Fibroblast of skin of left quadriceps (primary cell): ENCODE data around the gene USP7.
A peak's percentile ranks its signal among the peaks of the same experiment; 100 is the strongest.
"Not testable (repeated sequence)": the region's sequence is repeated elsewhere in the genome, so short reads cannot be mapped to it uniquely, and the experiment has no call there.

Experiments used
- DNase-seq, 2 experiments: peaks; one replicate each; pipeline ENCODE4 v3.0.0-alpha.2; 2013; ENCODE audit warnings: low read depth in 2 of 2

USP7 gene

GRCh38 chr16:8972843-8973586 lies 9.3 kb upstream of the USP7 start:
- DNase-seq = peak; percentile 31 to 37

DNA sequence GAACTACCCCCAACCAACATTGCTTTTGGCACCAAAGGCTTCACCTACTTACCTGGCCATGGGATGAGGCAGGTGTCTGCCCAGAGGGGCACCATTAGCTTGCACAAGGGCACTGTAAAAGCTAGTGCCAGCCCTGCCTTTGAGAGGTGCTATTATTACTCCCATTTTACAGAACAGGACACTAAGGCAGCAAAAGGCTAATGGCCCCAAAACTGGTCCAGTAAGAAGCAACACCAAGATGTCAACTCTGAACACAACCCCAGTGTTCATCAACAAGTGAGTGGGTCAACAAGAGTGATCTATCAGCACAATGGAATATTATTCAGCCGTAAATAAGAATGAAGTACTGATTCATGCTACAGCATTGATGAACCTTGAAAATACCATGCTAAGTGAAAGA lies 7.7 kb upstream of the USP7 start:
- DNase-seq = no peak

GRCh38 chr16:8969202-8969897 lies 5.6 kb upstream of the USP7 start:
- DNase-seq = not testable (repeated sequence)

DNA sequence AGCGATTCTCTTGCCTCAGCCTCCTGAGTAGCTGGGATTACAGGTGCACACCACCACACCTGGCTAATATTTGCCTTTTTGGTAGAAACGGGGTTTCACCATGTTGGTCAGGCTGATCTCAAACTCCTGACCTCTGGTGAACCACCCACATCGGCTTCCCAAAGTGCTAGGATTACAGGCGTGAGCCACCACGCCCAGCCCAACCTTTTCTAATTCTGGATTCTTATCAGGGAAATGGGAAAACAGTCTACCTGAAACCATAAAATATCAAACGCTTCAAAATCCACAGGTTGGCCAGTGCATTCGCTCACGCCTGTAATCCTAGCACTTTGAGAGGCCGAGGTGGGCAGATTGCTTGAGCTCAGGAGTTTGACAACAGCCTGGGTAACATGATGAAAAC lies 4.3 kb upstream of the USP7 start:
- DNase-seq = not testable (repeated sequence)

GRCh38 chr16:8967132-8967821 lies 3.6 kb upstream of the USP7 start:
- DNase-seq = no peak

GRCh38 chr16:8966817-8967131 lies 3.1 kb upstream of the USP7 start:
- no peak for DNase-seq

GRCh38 chr16:8964462-8964861 lies 756 bp upstream of the USP7 start:
- DNase-seq = no peak

- no peak for DNase-seq
Measured at GRCh38 chr16:8963010-8963820, 491 bp downstream of the USP7 start.

DNA sequence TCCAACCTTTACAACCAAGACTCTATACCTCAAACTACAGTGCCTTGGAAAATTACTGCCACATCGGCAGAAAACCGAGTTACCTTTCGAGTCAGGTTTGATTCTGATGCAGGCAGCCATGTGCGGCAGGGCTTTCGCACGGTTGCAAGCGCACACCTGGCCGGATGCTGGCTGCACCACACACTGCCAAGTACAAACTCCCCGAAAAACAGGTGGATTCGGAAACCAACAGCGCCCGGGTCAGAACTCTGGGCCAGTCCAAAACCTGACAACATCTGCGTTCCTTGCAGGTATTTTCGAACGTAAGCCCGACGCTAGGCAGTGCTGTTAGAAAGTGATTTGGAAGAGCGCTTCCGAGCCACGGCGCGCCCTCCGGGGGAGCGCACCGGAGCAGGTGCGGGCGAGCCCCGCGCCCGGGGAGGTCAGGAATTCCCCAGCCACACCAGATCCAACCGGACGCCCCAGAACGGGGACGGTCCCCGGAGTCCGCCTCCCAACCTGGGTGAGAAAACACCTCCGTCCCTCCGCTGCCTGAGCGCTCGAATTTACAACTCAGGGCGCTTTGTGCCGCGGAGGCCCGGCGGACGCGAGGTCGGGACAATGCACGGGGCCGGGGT lies 1.2 kb downstream of the USP7 start:
- DNase-seq = no peak

DNA sequence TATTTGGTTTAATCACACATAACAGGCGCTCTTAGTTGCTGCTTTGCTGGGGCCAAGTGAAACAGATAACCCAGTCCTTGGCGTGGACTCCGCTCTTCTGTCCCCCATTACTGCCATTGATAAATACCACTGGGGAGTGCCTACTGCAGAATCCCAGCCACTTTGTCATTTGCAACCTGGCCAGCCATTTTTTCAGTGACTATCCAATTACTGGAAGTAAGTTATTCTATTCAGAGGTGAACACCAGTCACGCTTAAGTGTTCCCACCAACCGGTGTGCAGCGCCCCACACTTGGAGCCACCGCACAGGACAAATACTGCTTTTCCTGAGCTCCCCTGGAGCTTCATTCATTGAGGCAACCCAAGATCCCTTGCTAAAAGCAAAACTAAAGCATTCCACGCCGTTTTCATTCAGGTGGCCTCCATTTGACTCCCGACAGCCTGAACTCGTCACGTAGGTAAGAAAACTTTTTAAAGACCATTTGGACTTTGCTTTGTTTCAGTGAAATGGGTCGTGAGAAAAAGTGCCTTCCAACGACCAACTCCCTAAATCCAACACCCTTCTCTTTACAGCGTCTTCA lies 1.8 kb downstream of the USP7 start:
- DNase-seq = no peak

DNA sequence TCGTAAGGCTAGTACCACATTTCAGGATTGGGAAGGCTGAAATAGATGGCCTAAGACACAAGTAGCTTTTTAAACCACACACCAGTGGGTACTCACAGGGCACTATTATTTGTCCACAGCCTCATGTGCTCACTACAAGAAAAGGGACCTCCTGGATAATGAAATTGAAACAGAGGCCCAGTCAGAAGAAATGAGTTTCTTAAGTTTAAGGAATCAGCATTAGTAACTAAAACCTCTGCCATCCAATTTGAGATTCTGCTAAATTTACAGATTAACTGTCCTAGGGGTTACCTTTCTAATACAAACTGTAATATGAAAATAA lies 3.0 kb downstream of the USP7 start:
- DNase-seq = no peak

DNA sequence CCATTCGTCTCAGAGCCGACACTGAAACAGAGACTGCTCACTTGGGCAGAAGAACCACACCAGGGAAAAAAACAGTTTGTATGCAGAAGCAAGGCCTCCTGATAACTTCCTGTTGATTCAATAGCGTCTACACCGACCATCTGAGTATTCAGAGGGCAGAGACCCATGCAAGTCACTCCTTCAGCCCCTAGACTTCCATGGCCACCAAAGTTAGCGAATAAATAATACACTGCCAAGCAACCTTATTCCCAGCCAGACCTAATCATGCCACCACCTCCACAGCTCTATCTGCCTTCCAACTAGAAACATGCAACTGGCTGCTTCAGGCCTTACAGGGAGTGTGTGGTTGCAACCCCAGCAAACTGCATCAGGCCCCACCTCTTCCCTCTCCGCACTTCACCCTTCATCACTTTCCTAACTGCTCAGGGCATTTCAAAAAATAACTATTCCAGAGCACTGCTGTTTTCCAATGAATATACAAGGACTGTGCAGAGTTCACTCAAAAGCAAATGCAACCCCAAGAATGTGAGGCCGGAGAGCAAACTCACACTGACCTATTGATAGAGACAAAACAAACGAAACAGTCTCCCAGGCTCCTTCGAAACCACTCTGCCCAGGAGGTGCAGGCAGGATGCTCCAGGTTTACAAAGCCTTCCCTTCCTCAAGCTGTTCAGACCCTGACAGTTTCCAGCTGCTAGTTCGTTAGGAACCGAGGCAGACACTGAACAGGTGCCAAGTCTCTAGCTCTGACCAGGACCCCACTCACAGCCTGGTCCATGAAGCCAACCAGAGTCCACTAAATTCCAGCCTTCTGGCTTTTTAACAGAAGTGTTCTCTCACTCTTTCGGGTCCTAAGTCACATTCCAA lies 3.6 kb downstream of the USP7 start:
- no peak for DNase-seq

GRCh38 chr16:8958344-8959167 lies 5.2 kb downstream of the USP7 start:
- DNase-seq = no peak

DNA sequence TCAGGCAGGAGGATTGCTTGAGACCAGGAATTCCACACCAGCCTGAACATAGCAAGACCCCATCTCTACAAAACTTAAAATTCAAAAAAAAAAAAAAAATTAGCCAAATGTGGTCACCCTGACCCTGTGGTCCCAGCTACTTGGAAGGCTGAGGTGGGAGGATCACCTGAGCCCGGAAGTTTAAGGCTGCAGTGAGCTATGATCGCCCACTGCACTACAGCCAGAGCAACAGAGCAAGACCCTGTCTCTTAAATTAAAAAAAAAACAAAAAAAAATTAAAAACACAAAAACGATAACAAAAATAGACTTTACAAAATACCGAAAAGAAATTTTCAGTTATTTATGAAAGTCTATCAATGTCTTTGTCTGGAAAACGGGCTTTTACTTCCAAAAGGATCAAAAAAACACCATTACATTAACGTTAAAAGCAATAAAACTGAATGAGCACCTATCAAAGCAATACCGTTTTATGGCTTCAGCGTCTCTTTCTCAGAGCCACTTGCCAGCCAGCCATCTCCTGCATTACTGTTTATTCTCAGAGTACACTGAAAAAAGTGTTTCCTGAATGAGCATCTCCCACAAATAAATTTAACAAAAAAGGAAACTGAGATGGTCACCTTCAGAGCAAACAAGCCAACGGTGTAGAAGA lies 6.1 kb downstream of the USP7 start:
- no peak for DNase-seq

DNA sequence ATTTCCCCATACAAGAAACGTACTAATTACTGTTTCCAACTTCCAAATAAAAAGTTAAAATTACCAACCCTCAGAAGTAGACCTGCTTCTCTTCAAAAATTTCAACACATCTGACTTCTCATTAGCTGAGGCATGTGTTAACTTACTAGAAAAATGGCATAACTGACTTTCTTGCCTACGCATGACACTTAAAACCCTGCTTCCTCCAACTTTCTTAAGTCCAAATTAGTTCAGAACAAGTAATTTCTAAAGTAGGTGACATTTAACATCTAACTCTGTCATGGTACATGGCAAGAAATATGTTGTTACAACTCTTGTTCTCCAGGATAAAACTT lies 6.7 kb downstream of the USP7 start:
- no peak for DNase-seq

- DNase-seq = no peak
Measured at GRCh38 chr16:8956265-8957062, 7.2 kb downstream of the USP7 start.

GRCh38 chr16:8955828-8956227 lies 7.9 kb downstream of the USP7 start:
- DNase-seq = no peak

DNA sequence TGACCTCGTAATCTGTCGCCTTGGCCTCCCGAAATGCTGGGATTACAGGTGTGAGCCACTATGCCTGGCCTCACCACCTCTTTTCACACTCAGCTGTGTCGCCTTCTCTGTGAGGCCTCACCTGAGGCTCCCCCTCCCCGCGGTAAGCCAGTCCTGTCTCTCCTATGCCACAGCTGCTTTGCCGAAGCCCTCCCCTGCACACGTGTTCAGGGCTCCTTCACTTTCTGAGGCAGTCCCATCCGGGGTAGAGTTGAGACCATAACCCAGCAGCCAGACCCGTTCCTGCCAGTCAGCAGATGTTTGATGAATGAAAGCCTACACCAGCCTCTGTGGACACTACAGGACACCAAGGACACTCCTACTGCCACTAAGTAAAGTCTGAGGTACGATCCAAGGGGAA lies 10.6 kb downstream of the USP7 start:
- no peak for DNase-seq
